MCF 10A (cell line): ENCODE data around the gene DMC1. TPM values are rescaled to one million over a fixed set of nuclear protein-coding genes. Genes with fewer than 3 reads are reported as not detected.

ENCODE experiments used
- BruUV-seq: library from RNA; stranded (reverse); fragments of 400-500 nt; replicated peaks from 2 replicates; lab custom pipeline; 2021; lab: Mats Ljungman, UMichigan
- CTCF ChIA-PET: fragments of 300-600 bp; sonication (Branson Sonifier 250); formaldehyde crosslinking; extraction: SDS; loops from one replicate; lab custom pipeline; 2021; ENCODE audit warnings: antibody characterized with exemption, inconsistent platforms; lab: Yijun Ruan, JAX
- POLR2A ChIA-PET: fragments of 300-600, 350-650 bp; sonication (Branson Sonifier 250); formaldehyde crosslinking; extraction: SDS; loops from one replicate; lab custom pipeline; 2020; ENCODE audit warnings: antibody characterized with exemption, inconsistent platforms; lab: Yijun Ruan, JAX
- DNase-seq: peaks from one replicate; pipeline ENCODE4 v3.0.0-alpha.2; 2018; ENCODE audit not compliant: unreplicated experiment
- H3K27ac Mint-ChIP-seq: one replicate; pipeline ENCODE4 v1.8.0; 2022; ENCODE audit warnings: mild to moderate bottlenecking, low read depth, mixed read lengths; ENCODE audit not compliant: unreplicated experiment
- H3K27me3 Mint-ChIP-seq: one replicate; pipeline ENCODE4 v1.8.0; 2022; ENCODE audit warnings: mixed read lengths; ENCODE audit not compliant: insufficient read depth, unreplicated experiment
- H3K36me3 Mint-ChIP-seq: one replicate; pipeline ENCODE4 v1.8.0; 2022; ENCODE audit warnings: mild to moderate bottlenecking, moderate library complexity, mixed read lengths; ENCODE audit not compliant: insufficient read depth, unreplicated experiment
- H3K4me1 Mint-ChIP-seq: one replicate; pipeline ENCODE4 v1.8.0; 2022; ENCODE audit warnings: mixed read lengths; ENCODE audit not compliant: insufficient read depth, unreplicated experiment
- H3K4me3 Mint-ChIP-seq: one replicate; pipeline ENCODE4 v1.8.0; 2022; ENCODE audit warnings: mild to moderate bottlenecking, moderate library complexity, mixed read lengths; ENCODE audit not compliant: unreplicated experiment
- H3K9me3 Mint-ChIP-seq: one replicate; pipeline ENCODE4 v1.8.0; 2022; ENCODE audit warnings: mixed read lengths; ENCODE audit not compliant: unreplicated experiment
- CTCF ChIP-seq: fragments of 200-600 bp; IDR thresholded peaks from one replicate; pipeline ENCODE4 v1.8.0; 2022; ENCODE audit warnings: antibody characterized with exemption, mild to moderate bottlenecking; ENCODE audit not compliant: unreplicated experiment
- intact Hi-C: fragments of 100-400 bp; cut with micrococcal nuclease; formaldehyde crosslinking; loops from 2 replicates; pipeline ENCODE4 v1.14.1; 2022
- total RNA-seq: library from RNA; stranded (reverse); gene quantifications from 2 replicates; pipeline ENCODE4 v1.2.3, GENCODE V29; 2022

Gene DMC1
- total RNA-seq, 1 experiment from 2014 or later = 0.56 TPM

GRCh38 chr22:38610234-38610633 lies 40.3 kb upstream of the DMC1 start:
- Mint-ChIP-seq H3K36me3 (peaks cover 6% of the 10 kb centered on the region), H3K27ac (no peak overlapping the region), H3K4me1 (peaks cover 10% of the 10 kb centered on the region), H3K9me3 (no peaks in the 10 kb centered on the region), H3K4me3 (no peak overlapping the region), H3K27me3 (no peaks in the 10 kb centered on the region)
- TF ChIP-seq CTCF = no peak
- CTCF ChIA-PET = no interaction called here
- DNase-seq = no peak
- intact Hi-C loops = no loop called here
- no TSS peak for BruUV-seq
- POLR2A ChIA-PET = no interaction called here

- POLR2A ChIA-PET = no interaction called here
- peaks cover 6% of the 10 kb centered on the region for H3K36me3 Mint-ChIP-seq
These were observed 39.2 kb upstream of the DMC1 start for GRCh38 chr22:38608992-38609750.

GRCh38 chr22:38607680-38608079 lies 37.7 kb upstream of the DMC1 start:
- no peak overlapping the region for H3K27ac Mint-ChIP-seq
- no peak overlapping the region for H3K4me3 Mint-ChIP-seq
- no peak for DNase-seq
- BruUV-seq = no TSS peak
- TF ChIP-seq CTCF = no peak
- H3K4me1 Mint-ChIP-seq = peaks cover 10% of the 10 kb centered on the region
- CTCF ChIA-PET = interaction anchor here (0.6 to 1.1 kb wide), 2 partner anchors 57 to 126 kb away, joined by 3 to 5 read pairs; no protein-coding TSS in a partner anchor
- no peaks in the 10 kb centered on the region for H3K27me3 Mint-ChIP-seq
- POLR2A ChIA-PET = no interaction called here
- peaks cover 6% of the 10 kb centered on the region for H3K36me3 Mint-ChIP-seq
- intact Hi-C loops = no loop called here
- no peaks in the 10 kb centered on the region for H3K9me3 Mint-ChIP-seq

More at GRCh38 chr22:38608992-38609750, 39.2 kb upstream of the DMC1 start:
- BruUV-seq = no TSS peak
- CTCF ChIA-PET = no interaction called here
- no peak for TF ChIP-seq CTCF
- Mint-ChIP-seq H3K4me1 (peaks cover 10% of the 10 kb centered on the region), H3K27ac (no peak overlapping the region), H3K4me3 (no peak overlapping the region), H3K27me3 (no peaks in the 10 kb centered on the region), H3K9me3 (no peaks in the 10 kb centered on the region)
- no peak for DNase-seq
- intact Hi-C loops = no loop called here

- TF ChIP-seq CTCF = no peak
- Mint-ChIP-seq H3K27ac (no peak overlapping the region), H3K36me3 (no peaks in the 10 kb centered on the region), H3K27me3 (no peaks in the 10 kb centered on the region), H3K9me3 (no peaks in the 10 kb centered on the region), H3K4me3 (no peak overlapping the region), H3K4me1 (peaks cover 10% of the 10 kb centered on the region)
- ChIA-PET POLR2A (no interaction called here), CTCF (no interaction called here)
- no TSS peak for BruUV-seq
- DNase-seq = no peak
- intact Hi-C loops = no loop called here
These were observed 32.2 kb upstream of the DMC1 start for GRCh38 chr22:38602166-38602565.
